Suppressor macrophage treated with lipopolysaccharide for 4 hours (primary cell): ENCODE data around the gene FMN2.
"Not testable (repeated sequence)": the region's sequence is repeated elsewhere in the genome, so short reads cannot be mapped to it uniquely, and the experiment has no call there.

Experiments
- DNase-seq: peaks from one replicate; pipeline ENCODE4 v3.0.0-alpha.2; 2020

FMN2 gene

DNA sequence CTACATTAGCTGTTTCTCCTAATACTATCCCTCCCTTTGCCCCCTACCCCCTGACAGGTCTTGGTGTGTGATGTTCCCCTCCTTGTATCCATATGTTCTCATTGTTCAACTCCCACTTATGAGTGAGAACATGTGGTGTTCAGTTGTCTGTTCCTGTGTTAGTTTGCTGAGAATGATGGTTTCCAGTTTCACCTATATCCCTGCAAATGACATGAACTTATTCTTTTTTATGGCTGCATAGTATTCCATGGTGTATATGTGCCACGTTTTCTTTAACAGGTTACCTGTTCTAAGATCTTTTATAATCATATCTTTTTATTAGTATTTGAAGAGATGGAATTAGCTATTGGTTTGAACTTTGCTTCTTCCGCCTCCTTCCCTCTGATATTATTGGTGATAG lies 172.8 kb downstream of the FMN2 start:
- not testable (repeated sequence) for DNase-seq

DNA sequence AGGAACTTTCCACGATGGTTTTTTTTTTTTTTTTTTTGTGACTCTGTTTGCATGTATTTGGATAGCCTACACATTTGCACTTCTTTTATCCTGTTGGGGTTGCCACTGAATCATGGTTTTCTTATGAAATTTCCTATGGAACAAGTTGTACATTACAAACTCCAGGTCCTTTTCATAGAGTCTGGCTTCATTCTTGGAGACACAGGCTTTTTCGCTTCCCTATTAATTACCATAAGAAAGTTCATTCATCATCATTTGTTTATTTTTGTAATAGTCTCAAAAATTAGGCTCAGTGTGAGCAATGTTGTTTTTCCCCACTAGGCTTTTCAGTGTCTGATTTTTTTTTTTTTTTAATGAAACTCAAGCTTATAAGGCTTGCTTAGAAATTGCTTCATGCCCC lies 179.4 kb downstream of the FMN2 start:
- DNase-seq, result no peak

DNA sequence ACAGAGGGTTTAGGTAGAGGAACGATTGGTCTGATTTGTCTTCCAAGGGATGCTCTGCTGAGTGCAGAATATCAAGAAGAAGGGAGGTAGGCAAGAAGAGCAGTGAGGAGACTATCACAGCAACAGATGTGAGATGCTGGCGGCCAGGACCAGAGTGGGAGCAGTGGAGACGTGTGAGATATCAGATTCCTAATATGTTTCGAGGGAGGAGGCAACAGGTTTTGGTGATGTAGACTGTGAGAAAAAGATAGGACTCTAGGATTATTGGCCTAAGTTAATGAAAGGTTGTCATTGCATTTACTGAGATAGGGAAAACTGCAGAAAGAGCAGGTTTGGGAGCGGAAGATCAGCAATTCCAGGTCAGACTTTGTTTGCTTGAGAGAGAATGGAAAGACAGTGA lies 182.9 kb downstream of the FMN2 start:
- DNase-seq, result no peak

DNA sequence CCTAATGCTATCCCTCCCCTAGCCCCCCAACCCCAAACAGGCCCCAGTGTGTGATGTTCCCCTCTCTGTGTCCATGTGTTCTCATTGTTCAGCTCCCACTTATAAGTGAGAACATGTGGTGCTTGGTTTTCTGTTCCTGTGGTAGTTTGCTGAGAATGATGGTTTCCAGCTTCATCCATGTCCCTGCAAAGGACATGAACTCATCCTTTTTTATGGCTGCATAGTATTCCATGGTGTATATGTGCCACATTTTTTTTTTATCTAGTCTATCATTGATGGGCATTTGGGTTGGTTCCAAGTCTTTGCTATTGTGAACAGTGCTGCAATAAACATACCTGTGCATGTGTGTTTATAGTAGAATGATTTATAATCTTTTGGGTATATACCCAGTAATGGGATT lies 183.5 kb downstream of the FMN2 start:
- not testable (repeated sequence) for DNase-seq

DNA sequence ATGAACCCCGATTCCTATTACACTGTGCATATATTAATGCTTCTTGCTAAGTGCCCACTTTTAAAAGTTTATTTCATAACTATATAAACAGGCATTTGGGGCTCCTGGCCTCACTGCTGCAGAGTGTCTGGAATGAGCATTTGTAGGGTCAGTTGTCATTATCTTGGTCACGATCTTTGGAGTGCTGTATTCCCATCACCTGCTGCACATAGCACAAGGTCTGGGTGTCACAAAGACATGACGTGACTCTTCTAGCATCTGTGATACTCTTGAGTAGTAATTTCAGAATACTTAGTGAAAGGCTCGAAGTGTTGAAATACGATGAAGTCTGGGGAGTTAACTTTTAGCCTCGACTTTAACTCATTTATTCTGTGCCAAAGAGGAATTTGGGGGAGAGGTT lies 186.4 kb downstream of the FMN2 start:
- DNase-seq, result no peak

DNA sequence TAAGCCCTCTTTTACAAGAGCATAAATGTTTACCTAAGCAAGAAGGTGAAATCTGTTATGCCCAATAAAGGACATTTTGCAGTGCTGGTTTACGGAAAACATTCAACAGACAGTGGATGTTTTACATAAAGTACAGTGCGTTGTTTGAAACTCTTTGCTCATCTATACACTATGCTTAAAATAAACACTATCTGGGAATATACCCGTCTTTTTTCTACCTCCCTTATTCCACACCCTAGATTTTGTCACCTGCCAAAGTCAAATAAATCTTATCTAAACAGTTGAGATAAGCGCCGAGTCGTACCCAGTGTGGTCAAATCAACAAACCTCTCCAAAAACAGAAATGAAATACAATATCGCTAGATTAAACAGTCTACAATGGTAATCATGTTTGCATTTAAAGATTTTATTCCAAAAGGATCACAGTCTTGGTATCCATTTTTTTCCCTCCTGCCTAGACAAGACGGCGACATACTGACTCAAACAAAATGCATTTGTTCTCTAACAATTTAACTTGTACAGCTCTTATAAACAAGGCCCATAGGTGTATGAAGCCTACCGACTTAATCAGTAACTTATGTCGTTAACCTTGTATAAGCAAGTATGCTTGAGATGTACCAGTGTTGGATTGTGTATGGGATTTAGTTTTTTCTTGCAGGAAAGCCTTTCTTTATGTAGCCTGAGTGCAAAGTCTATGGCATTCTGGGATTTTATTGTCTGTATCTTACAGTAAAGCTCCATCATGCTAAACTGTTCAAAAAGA lies 189.1 kb downstream of the FMN2 start:
- DNase-seq, result no peak

DNA sequence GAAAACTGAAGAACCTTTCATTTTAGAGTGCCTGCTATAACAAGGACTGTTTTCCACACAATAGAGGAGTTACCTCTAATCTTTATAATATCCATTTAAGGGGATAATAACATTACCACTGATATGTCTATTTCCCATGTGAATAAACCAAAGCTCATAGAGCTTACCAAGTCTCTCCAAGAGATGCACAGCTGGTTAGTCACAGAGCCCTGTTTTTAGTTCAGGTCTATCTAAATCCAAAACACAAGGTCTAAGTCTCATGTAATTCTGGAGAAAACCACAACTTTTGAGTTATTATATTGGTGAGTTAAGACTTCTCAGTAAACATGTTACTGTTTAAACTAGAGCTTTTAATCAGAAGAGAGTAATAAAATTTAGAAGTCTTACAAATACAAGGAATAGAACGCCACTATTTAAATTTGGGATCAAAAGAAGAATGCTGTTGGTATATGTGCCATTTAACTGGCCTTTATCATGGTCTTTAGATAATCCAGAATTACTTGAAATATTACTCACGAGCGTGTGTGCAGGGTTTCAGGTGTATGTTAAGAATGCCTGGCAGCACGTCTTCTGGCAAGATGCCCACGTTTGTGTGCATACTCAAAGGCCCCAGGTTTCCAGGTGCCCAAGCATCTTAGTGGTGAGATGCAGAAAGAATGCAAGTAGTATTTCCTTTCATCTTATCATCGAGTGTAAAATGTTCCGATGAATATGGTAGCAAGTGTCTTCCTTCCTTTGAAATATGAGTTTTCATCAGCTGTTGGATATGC lies 190.6 kb downstream of the FMN2 start:
- DNase-seq, result no peak

DNA sequence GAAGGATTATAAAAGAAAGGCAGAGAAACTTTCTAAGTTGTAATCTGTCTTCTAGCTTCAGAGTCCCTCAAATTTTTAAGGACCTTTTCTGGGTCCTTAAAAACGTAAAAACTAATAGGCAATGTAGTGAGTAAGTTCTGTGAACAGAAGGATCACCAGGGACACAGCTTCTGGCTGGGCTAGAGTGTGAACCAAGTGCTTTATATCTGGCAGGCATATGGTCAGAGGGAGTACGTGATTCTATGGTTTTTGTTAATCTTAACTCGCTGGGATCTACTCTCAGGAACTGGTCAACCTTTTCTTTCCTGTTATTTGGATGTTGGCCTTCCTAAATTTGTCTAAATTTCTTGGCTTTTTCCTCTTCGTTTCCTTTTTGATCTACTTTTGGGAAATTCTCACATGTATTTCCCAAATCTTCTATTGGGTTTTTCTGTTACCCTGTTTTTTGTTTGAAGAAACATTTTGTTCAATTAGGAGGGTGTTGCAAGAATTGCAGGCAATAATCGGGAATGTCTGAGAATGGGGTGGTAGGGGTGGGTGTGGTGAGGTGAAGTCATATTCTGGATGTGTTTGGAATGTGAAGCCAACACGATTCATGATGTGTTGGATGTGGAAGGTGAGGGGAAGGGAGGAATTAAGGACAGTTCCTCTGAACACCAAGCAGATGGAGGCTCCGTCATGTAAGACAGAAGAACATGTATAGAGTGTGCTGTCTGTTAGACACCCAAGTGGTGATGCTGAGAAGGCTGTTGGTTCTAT lies 193.2 kb downstream of the FMN2 start:
- no peak for DNase-seq

DNA sequence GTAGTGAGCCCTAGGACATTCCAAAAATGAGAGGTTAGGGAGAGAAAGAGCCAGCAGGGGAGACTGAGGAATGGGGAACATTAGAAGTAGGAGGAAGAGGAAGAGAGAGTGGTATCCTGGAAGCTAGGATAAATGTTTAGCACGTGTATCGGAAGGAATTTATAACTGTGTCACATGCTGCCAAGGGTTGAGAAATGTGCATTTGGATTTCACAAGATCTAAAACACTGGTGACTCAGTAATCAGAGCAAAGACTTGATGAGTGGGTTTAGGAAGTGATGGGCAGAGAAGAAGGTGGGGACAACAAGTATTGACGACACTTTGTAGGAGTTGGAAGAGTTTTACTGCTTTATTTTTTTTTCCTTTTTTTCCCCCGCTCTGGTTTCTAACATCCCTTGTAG lies 193.9 kb downstream of the FMN2 start:
- DNase-seq, result no peak

DNA sequence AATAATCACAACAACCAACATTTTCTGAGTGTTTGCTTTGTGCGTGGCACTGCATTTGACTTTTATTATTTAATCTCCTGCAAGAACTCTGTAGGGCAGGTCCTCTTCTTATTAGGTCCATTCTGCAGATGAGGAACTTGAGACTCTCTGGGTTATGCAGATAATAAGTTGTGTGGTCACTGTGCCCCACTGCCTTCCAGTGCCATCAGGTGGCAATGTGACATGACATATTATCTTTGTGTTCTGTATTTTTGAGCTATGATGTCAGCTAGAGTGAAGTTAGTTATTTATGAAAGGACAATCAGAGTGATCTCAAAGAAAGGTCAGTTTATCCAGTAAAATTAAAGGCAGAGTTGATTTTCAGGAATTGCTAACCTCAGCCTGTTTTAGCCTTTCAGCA lies 196.0 kb downstream of the FMN2 start:
- DNase-seq, result no peak

DNA sequence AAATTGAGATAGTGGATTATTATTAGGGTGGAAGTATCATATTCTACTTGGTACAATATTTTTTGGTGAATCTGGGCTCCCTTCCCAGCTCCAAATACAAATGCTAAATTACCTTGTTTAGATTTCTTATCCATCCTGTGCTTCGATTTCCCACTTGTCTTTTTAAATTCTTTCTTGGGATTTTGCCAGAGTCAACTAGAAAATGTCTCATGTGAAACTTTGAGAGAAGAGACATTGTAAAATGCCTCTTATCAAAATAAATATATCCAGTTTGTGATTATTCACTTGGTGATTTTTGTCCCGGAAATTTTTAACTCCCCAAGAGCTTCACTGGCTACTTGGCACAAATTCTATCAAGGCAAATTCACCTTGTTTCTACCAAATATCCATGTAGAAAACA lies 202.0 kb downstream of the FMN2 start:
- no peak for DNase-seq

DNA sequence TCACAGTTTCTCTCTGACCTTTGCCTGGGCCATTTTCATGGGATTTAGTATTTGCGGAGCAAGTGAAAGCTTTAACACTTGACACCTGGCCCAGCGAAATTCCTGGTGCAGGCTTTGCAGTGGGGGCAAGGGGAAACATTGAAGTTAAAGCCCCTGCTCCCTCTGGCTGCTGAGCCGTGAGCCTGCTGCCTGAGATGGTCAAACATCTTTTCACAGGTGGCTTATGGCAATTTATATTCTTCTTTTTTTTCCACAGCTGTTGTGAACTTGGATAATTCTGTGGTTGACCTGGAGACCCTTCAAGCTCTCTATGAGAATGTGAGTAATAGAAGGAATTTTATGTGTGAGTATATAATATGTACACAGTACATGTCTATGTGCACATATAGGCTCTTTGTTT lies 202.9 kb downstream of the FMN2 start:
- no peak for DNase-seq

DNA sequence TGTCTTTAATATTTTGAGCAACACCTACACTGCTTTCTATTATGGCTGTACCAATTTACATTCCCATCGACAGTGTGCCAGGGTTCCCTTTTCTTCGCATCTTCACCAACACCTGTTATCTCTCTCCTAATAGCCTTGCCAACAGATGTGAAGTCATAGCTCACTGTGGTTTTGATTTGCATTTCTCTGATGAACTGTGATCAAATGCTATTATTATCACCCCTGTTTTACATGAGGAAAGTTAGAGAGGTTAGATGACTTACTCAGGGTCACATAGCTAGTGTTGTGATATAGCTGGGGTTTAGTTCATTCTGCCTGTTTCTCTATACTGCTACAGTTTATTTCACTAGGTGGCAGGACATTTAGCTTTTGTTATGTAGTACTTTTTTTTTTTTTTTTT lies 204.1 kb downstream of the FMN2 start:
- DNase-seq, result no peak

DNA sequence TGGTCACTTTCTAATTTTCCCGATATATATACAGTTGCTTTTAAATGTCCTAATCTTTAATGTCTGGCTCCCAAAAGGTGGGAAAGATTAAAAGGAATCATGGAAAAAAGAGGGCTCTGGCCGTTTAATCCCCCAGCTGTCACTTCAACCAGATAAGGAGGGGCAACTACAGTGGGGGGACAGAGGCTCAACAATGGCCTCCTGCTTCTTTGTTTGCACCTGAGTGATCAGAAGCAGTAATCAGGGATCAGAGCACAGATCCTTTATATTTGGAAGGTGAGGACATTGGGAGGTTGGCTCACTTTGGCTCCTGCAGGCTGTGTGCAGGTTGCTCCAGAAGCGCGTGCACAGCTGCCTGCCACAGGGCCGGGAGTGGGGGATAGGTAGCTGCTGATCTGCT lies 212.8 kb downstream of the FMN2 start:
- DNase-seq, result no peak

DNA sequence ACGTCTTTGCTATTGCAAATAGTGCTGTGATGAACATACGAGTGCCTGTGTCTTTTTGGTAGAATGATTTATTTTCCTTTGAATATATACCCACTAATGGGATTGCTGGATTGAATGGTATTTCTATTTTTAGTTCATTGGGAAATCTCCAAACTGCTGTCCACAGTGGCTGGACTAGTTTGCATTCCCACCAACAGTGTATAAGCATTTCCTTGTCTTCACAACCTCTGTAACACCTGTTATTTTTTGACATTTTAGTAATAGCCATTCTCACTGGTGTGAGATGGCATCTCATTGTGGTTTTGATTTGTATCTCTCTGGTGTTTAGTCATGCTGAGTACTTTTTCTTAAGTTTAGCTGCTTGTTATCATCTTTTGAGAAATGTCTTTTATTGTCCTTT lies 215.0 kb downstream of the FMN2 start:
- DNase-seq, result no peak

DNA sequence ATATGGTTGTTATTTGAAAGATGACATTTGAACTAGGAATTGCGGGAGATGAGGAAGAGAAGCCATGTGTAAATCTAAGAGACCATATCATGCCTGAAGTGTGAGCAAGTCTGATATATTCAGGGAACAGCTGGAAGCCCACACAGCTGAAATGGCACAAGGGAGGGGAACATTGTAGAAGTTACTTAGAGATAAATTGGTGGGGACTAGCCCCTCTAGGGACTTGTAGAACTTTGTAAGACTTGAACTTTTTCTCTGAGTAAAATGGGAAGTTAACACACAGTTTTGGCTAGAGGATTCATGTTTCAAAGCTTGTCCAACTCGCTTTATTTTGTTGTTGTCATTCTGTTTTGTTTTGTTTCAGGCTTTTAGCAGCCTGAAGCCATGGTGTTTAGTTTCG lies 216.4 kb downstream of the FMN2 start:
- no peak for DNase-seq

DNA sequence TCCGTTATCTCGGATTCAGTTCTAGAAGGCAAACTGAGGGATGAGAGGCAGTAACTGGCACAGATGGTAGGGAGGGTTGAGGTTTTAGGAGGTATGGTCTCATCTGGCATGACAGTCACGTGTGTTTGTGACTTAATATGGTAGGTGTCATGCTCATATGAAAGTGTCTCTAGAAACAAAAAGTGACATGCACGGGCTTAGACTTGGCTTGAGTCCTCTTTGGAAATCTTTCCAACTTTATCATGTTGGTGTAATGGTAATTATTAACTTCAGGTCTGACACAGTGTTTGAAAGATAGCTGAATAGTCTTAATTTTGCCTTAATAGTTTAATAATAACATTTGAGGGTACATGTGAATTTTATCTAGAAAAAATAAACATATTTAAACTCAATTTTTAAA lies 218.1 kb downstream of the FMN2 start:
- no peak for DNase-seq

DNA sequence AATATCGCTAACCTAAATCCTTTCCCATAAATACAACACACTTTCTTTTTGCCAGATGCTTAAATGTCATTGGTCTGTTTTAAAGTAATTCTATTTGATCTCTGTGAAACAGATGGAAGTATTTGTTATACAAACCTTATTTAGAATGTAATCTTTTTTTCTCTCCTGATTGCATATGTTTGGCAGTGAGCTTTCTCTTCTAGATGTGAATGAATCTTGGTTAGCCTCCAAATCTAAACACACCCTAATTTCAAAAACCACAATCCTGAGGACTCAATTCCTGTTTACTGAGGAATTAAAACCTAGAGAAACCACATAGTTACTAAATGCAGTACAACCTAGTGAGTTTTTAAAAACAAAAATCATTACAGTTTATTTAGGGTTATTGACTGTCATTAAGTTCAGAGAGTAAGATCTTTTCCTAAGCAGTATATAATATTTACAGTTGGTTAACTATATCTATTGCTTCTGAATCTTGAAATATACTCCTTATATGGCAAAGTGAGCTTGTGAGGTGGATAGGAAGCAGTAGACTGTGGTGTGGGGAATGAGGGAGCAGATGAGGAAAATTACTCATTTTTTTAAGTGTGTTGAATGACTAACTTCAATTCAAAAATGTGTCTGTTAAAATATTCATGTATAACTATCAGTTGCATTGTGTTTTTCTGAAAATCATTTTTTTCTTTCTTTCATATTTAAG lies 218.7 kb downstream of the FMN2 start:
- no peak for DNase-seq

DNA sequence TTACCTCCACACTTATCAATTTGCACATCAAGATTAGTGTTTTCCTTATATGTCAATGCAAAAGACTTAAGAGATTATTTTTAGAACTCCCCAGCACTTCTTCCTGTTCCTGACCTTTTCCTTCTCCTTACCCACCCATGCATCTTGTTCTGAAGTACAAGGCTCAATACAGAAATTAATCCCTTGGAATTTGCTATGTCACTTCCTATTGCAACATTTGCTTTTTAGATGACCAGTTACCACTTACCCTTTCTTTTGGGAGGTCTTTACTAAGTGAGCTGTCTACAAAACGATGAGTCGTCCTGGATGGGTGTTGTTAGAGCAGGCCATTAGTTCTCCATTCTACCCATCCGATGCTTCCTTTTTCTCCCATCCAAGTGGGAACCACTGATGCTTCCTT lies 221.2 kb downstream of the FMN2 start:
- no peak for DNase-seq

DNA sequence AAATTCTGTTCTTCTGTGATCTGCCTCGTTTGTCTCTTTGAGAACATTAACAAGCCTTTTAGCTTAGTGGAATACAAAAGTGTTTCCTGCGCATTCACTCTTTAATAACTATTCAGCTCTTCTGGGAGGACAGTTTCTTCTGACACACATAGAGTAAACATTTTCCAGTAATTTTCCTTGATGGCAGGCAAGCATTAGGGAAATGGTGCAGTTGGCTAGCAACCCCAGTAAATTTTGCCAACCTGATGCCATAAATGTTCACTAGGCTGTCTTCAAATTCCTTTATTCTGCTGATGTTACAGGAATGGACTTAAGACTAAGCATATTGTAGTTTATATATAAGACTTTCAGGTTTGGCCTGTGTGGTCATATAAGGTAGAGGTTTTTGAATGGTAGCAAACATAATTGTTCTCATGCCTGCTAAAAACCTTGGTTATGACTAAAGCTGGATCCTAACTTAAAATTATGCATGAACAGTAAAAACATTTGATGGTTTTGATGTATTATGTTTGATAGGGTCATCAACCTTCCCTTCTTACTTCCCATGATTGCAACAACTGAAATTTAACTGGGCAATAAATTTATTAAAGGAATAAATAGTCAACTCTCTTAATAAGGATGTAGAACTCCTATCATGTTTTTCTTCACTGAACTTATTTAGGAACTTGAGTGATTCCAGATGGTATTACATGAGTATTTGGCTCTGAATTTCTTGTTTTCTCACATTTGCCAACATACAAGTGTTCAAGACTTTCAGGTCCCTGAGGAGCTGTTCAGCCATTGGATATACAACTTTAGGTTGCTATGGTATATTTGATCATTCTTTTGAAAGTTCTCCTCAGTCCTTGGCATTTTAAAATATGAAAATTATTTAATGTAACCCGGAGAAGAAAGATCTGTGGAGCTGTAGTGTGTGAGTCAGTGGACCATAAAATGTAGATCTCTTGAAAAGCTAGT lies 223.4 kb downstream of the FMN2 start:
- no peak for DNase-seq

DNA sequence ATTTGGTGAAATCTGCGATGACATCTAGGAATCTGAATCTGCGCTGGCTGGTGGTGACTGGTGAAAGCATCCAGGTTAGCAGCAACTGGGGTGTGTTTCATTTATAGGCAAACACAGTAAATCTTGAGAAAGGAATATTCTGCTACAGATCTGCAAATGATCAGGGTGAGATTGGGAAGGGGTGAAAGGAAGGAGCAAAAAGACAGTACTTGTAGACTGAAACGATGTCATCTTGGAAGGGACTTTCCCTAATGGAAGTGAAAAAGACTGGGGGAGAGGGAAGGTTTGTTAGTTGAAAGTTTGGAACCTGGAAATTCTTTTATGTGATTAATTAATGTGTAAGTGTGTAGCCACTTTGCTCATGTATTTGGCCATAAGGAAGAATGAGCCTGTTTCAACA lies 228.3 kb downstream of the FMN2 start:
- DNase-seq, result no peak

DNA sequence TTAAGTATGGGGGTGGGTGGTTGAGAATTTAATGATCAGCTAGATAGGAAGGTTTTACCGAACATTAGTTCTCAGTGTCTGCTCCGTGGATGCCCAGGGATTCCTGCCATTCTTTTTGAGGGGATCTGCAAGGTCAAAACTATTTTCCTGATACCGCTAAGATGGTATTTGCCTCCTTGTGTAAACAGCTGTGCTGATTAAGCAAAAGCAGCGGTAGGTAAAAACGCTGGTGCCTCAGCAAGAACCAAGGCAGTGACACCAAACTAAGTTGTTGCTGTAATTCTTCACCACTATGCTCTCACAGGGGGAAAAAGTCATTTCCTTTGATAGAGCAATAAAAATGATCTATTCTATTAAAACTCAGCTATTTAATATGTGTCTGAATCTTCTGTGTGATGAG lies 229.0 kb downstream of the FMN2 start:
- DNase-seq, result no peak
